H9 (cell line): Measurements from ENCODE around the gene FERMT1. TPM values are rescaled to one million over a fixed set of nuclear protein-coding genes. Genes with fewer than 3 reads are reported as not detected.

Experiments used
- DNase-seq: peaks from one replicate; pipeline ENCODE4 v3.0.0-alpha.2; 2017
- H2AFZ ChIP-seq: one replicate; pipeline ENCODE4 v1.6.1; 2013; ENCODE audit warnings: mild to moderate bottlenecking, low read length, control low read depth, moderate library complexity
- H2AK5ac ChIP-seq: 2 replicates; pipeline ENCODE4 v1.6.1; 2013; ENCODE audit warnings: low read length, control low read depth, mixed read lengths; ENCODE audit not compliant: insufficient read length
- H2BK120ac ChIP-seq: one replicate; pipeline ENCODE4 v1.6.1; 2013; ENCODE audit warnings: low read depth, mild to moderate bottlenecking, low read length, control low read depth, inconsistent platforms; ENCODE audit not compliant: poor library complexity, severe bottlenecking
- H2BK12ac ChIP-seq: 2 replicates; pipeline ENCODE4 v1.6.1; 2013; ENCODE audit warnings: low read length, control low read depth, mixed read lengths, low read depth; ENCODE audit not compliant: insufficient read length
- H2BK15ac ChIP-seq: 2 replicates; pipeline ENCODE4 v1.6.1; 2013; ENCODE audit warnings: low read depth, low read length, control low read depth
- H2BK20ac ChIP-seq: one replicate; pipeline ENCODE4 v1.6.1; 2013; ENCODE audit warnings: low read depth, mild to moderate bottlenecking, low read length, control low read depth, inconsistent platforms; ENCODE audit not compliant: poor library complexity, severe bottlenecking
- H2BK5ac ChIP-seq: 2 replicates; pipeline ENCODE4 v1.6.1; 2013; ENCODE audit warnings: low read length, control low read depth, mixed read lengths; ENCODE audit not compliant: insufficient read length
- H3K14ac ChIP-seq: 2 replicates; pipeline ENCODE4 v1.6.1; 2013; ENCODE audit warnings: low read length, control low read depth; ENCODE audit not compliant: insufficient read depth
- H3K18ac ChIP-seq: 2 replicates; pipeline ENCODE4 v1.6.1; 2013; ENCODE audit warnings: low read depth, mild to moderate bottlenecking, mixed read lengths, low read length, control low read depth; ENCODE audit not compliant: insufficient read length
- H3K23ac ChIP-seq: 2 replicates; pipeline ENCODE4 v1.6.1; 2013; ENCODE audit warnings: low read length, control low read depth, mixed read lengths, low read depth; ENCODE audit not compliant: insufficient read length
- H3K23me2 ChIP-seq: 2 replicates; pipeline ENCODE4 v1.6.1; 2013; ENCODE audit warnings: low read depth, mild to moderate bottlenecking, mixed read lengths, low read length, control low read depth; ENCODE audit not compliant: insufficient read length, poor library complexity, severe bottlenecking
- H3K27ac ChIP-seq: 2 replicates; pipeline ENCODE4 v1.5.1; 2013; ENCODE audit warnings: low read length, control low read depth, mixed read lengths, low read depth; ENCODE audit not compliant: insufficient read length
- H3K27me3 ChIP-seq: 2 replicates; pipeline ENCODE4 v1.6.1; 2013; ENCODE audit warnings: low read length, control low read depth, inconsistent platforms; ENCODE audit not compliant: insufficient read depth
- H3K4ac ChIP-seq: 2 replicates; pipeline ENCODE4 v1.6.1; 2013; ENCODE audit warnings: low read depth, mild to moderate bottlenecking, control low read depth, inconsistent platforms, low read length, moderate library complexity
- H3K4me1 ChIP-seq: 2 replicates; pipeline ENCODE4 v1.6.1; 2013; ENCODE audit warnings: low read length, control low read depth, inconsistent platforms; ENCODE audit not compliant: insufficient read depth
- H3K4me2 ChIP-seq: 2 replicates; pipeline ENCODE4 v1.6.1; 2013; ENCODE audit warnings: low read length, control low read depth, mixed read lengths; ENCODE audit not compliant: insufficient read length, insufficient read depth
- H3K56ac ChIP-seq: 2 replicates; pipeline ENCODE4 v1.6.1; 2013; ENCODE audit warnings: low read depth, mild to moderate bottlenecking, mixed read lengths, low read length, control low read depth; ENCODE audit not compliant: insufficient read length
- H3K79me1 ChIP-seq: 2 replicates; pipeline ENCODE4 v1.6.1; 2013; ENCODE audit warnings: low read depth, mild to moderate bottlenecking, moderate library complexity, low read length, control low read depth, inconsistent platforms; ENCODE audit not compliant: insufficient read depth, poor library complexity, severe bottlenecking
- H3K79me2 ChIP-seq: 2 replicates; pipeline ENCODE4 v1.6.1; 2013; ENCODE audit warnings: low read length, control low read depth, inconsistent platforms; ENCODE audit not compliant: insufficient read depth
- H3K9ac ChIP-seq: 2 replicates; pipeline ENCODE4 v1.6.1; 2013; ENCODE audit warnings: low read length, control low read depth, mixed read lengths; ENCODE audit not compliant: insufficient read length; ENCODE audit errors: extremely low read depth
- H3K9me3 ChIP-seq: one replicate; pipeline ENCODE4 v1.6.1; 2013; ENCODE audit warnings: low read depth, low read length, inconsistent platforms; ENCODE audit not compliant: control insufficient read depth
- H3T11ph ChIP-seq: one replicate; pipeline ENCODE4 v1.6.1; 2013; ENCODE audit warnings: mild to moderate bottlenecking, low read length, control low read depth, inconsistent platforms
- H4K20me1 ChIP-seq: one replicate; pipeline ENCODE4 v1.6.1; 2013; ENCODE audit not compliant: control insufficient read depth, insufficient read length, insufficient read depth
- H4K5ac ChIP-seq: 2 replicates; pipeline ENCODE4 v1.6.1; 2013; ENCODE audit warnings: low read depth, mild to moderate bottlenecking, mixed read lengths, low read length, control low read depth; ENCODE audit not compliant: insufficient read length
- H4K8ac ChIP-seq: replicated peaks from 2 replicates; pipeline ENCODE4 v1.6.1; 2013; ENCODE audit warnings: low read length, control low read depth, mixed read lengths, low read depth; ENCODE audit not compliant: insufficient read length
- H4K91ac ChIP-seq: 2 replicates; pipeline ENCODE4 v1.6.1; 2013; ENCODE audit warnings: low read depth, mild to moderate bottlenecking, moderate library complexity, mixed read lengths, low read length, control low read depth; ENCODE audit not compliant: insufficient read length
- H3K27ac Mint-ChIP-seq, 3 experiments: 2 replicates in 2 of 3; 3 replicates in 1 of 3; pipeline ENCODE4 v1.8.0; 2020 to 2021; ENCODE audit warnings: mixed read lengths in 3 of 3, mild to moderate bottlenecking in 1 of 3, moderate library complexity in 1 of 3
- H3K27me3 Mint-ChIP-seq: 2 replicates; pipeline ENCODE4 v1.8.0; 2021; ENCODE audit warnings: low read depth, mild to moderate bottlenecking, moderate library complexity, mixed read lengths
- H3K36me3 Mint-ChIP-seq, 3 experiments: 2 replicates in 2 of 3; 3 replicates in 1 of 3; pipeline ENCODE4 v1.8.0; 2020 to 2021; ENCODE audit warnings: low read depth in 3 of 3, mixed read lengths in 3 of 3; ENCODE audit not compliant: insufficient read depth in 1 of 3
- H3K4me1 Mint-ChIP-seq, 2 experiments: 2 replicates each; pipeline ENCODE4 v1.8.0; 2020; ENCODE audit warnings: mixed read lengths in 2 of 2
- H3K4me3 Mint-ChIP-seq, 2 experiments: 2 replicates in 1 of 2; 3 replicates in 1 of 2; pipeline ENCODE4 v1.8.0; 2020 to 2021; ENCODE audit warnings: mild to moderate bottlenecking in 2 of 2, mixed read lengths in 2 of 2, moderate library complexity in 1 of 2
- H3K9me3 Mint-ChIP-seq, 2 experiments: 2 replicates in 1 of 2; 3 replicates in 1 of 2; pipeline ENCODE4 v1.8.0; 2020; ENCODE audit warnings: mild to moderate bottlenecking in 2 of 2, mixed read lengths in 2 of 2, moderate library complexity in 1 of 2
- WGBS: extraction: QIAGEN DNeasy Blood & Tissue Kit; methylation state at CpG from one replicate; pipeline ENCODE4 v1.1.7; 2013; ENCODE audit warnings: missing lambda C conversion rate, low lambda C conversion rate, mixed read lengths; ENCODE audit not compliant: insufficient read length; ENCODE audit errors: extremely low coverage; 5-methylcytosine and 5-hydroxymethylcytosine counted together
- total RNA-seq: library from RNA; stranded (reverse); gene quantifications from 2 replicates; pipeline ENCODE4 v1.2.1, GENCODE V29; 2021
- TF ChIP-seq, protein P1 (sequence below): fragments of 200-600 bp; sonication (generic); conservative IDR thresholded peaks from 3 replicates; pipeline ENCODE4 v1.8.0; 2021; ENCODE audit warnings: antibody characterized with exemption, mild to moderate bottlenecking

FERMT1 gene
- total RNA-seq, 1 experiment from 2014 or later, result 9.6 TPM

DNA sequence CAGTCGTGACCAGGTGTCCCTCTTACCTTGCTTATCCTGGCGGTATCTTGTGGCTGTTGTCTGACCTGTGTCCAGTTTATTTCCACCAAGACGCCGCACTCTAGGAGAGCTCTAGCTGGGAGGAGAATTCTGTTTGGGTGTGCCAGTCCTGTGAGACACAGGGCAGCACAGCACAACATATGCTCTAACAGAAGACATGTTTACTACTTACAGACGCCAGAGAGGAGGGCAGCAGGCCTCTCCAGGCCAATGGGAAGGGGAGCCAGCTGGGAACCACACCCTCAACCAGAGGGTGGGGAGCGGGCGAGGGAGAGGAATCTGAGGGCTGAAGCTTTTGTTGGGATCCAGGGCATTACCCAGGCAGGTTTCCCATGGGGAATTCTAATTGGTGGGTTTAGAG lies 25.2 kb upstream of the FERMT1 start:
- H3K27ac ChIP-seq, result no peak overlapping the region
- H3K27ac Mint-ChIP-seq, result peak overlapping the region in 2 of 3 experiments; percentile 54 to 90; a peak in 3 of 7 replicates
- H2BK5ac ChIP-seq, result no peak overlapping the region
- peaks cover 9 to 11% of the 10 kb centered on the region in 2 experiments for H3K4me1 Mint-ChIP-seq
- no peak overlapping the region for H2AK5ac ChIP-seq
- no peak overlapping the region for H3K4ac ChIP-seq
- no peak overlapping the region for H2BK20ac ChIP-seq
- H3K9me3 Mint-ChIP-seq, result peaks cover 10 to 18% of the 10 kb centered on the region in 2 experiments; a peak in 3 of 5 replicates
- no peaks in the 10 kb centered on the region for H3K79me1 ChIP-seq
- WGBS, result no CpG with 5 or more reads among the region's 7 CpGs
- no peak overlapping the region for H3K18ac ChIP-seq
- no peak overlapping the region for H2BK15ac ChIP-seq
- no peak overlapping the region; the same call in 1 of the 2 replicates for H3K14ac ChIP-seq
- H3T11ph ChIP-seq, result no peak overlapping the region
- no peak overlapping the region for H2AFZ ChIP-seq
- H3K4me1 ChIP-seq, result no peaks in the 10 kb centered on the region
- H2BK12ac ChIP-seq, result no peak overlapping the region
- no peaks in the 10 kb centered on the region for H3K79me2 ChIP-seq
- H3K4me2 ChIP-seq, result no peak overlapping the region
- H3K23me2 ChIP-seq, result no peaks in the 10 kb centered on the region
- H3K36me3 Mint-ChIP-seq, result peaks cover 0 to 9% (median 0%) of the 10 kb centered on the region in 3 experiments; a peak in 4 of 7 replicates
- no peak overlapping the region for H3K56ac ChIP-seq
- no peaks in the 10 kb centered on the region for H3K27me3 Mint-ChIP-seq
- H3K27me3 ChIP-seq, result no peaks in the 10 kb centered on the region
- no peak overlapping the region for H4K91ac ChIP-seq
- no peak overlapping the region for H4K5ac ChIP-seq
- no peak for DNase-seq
- H4K8ac ChIP-seq, result no peak overlapping the region
- H3K4me3 Mint-ChIP-seq, result no peak overlapping the region
- H2BK120ac ChIP-seq, result no peak overlapping the region
- no peaks in the 10 kb centered on the region for H4K20me1 ChIP-seq
- H3K9ac ChIP-seq, result no peak overlapping the region
- no peak overlapping the region for H3K23ac ChIP-seq
- TF ChIP-seq, protein P1, sequence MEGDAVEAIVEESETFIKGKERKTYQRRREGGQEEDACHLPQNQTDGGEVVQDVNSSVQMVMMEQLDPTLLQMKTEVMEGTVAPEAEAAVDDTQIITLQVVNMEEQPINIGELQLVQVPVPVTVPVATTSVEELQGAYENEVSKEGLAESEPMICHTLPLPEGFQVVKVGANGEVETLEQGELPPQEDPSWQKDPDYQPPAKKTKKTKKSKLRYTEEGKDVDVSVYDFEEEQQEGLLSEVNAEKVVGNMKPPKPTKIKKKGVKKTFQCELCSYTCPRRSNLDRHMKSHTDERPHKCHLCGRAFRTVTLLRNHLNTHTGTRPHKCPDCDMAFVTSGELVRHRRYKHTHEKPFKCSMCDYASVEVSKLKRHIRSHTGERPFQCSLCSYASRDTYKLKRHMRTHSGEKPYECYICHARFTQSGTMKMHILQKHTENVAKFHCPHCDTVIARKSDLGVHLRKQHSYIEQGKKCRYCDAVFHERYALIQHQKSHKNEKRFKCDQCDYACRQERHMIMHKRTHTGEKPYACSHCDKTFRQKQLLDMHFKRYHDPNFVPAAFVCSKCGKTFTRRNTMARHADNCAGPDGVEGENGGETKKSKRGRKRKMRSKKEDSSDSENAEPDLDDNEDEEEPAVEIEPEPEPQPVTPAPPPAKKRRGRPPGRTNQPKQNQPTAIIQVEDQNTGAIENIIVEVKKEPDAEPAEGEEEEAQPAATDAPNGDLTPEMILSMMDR, result no peak
- H3K9me3 ChIP-seq, result no peaks in the 10 kb centered on the region
